Sigmoid colon (tissue), 4 donors: Measurements from ENCODE around the gene UBAP1L.

Experiments used
- CTCF ChIP-seq, 4 experiments: fragments of 450-650 bp in 3 of 4; fragments of 200-600 bp in 1 of 4; IDR thresholded peaks; one replicate each; pipeline ENCODE4 v1.5.1; 2016 to 2019; ENCODE audit warnings: antibody characterized with exemption in 4 of 4, mild to moderate bottlenecking in 3 of 4, moderate library complexity in 2 of 4
- EP300 ChIP-seq, 4 donors: sonication (generic); formaldehyde crosslinking; IDR thresholded peaks; one replicate each; pipeline ENCODE4 v1.6.1; 2017; ENCODE audit warnings: antibody characterized with exemption in 4 of 4
- POLR2A ChIP-seq, 2 donors: fragments of 450-650 bp; IDR thresholded peaks; one replicate each; pipeline ENCODE4 v1.6.1; 2016; ENCODE audit warnings: antibody characterized with exemption in 2 of 2, mild to moderate bottlenecking in 2 of 2, moderate library complexity in 2 of 2
- POLR2AphosphoS5 ChIP-seq, 4 donors: sonication (generic); formaldehyde crosslinking; IDR thresholded peaks; one replicate each; pipeline ENCODE4 v1.6.1; 2017; ENCODE audit warnings: antibody characterized with exemption in 4 of 4

GRCh38 chr15:65133548-65134200 is 18.7 kb upstream of the UBAP1L start, which contains the start of gene PDCD7:
- TF ChIP-seq CTCF (IDR thresholded peaks at IDR 0.05) = no peak
- peak; percentile 48 to 64 for TF ChIP-seq POLR2A (IDR thresholded peaks at IDR 0.05)
- no peak for TF ChIP-seq EP300 (IDR thresholded peaks at IDR 0.05)
- TF ChIP-seq POLR2AphosphoS5 (IDR thresholded peaks at IDR 0.05) = peak; percentile 82 to 92 (median 89)
